ENCODE data around the gene CCN2.

CCN2 gene

GRCh38 chr6:131963063-131963462, 11.9 kb upstream of the CCN2 start:
- no peak for DNase-seq

- DNase-seq: no peak
Observed at GRCh38 chr6:131960371-131961133, 9.4 kb upstream of the CCN2 start.

GRCh38 chr6:131958542-131959470, 7.6 kb upstream of the CCN2 start:
- no peak for DNase-seq

GRCh38 chr6:131958095-131958494, 6.9 kb upstream of the CCN2 start:
- no peak for DNase-seq

GRCh38 chr6:131955876-131956275, 4.7 kb upstream of the CCN2 start:
- no peak for DNase-seq

- no peak for DNase-seq
Observed at GRCh38 chr6:131955192-131955591, 4.0 kb upstream of the CCN2 start.

GRCh38 chr6:131954775-131955107, 3.6 kb upstream of the CCN2 start:
- no peak for DNase-seq

GRCh38 chr6:131954059-131954774, 3.0 kb upstream of the CCN2 start:
- no peak for DNase-seq

- no peak for DNase-seq
Observed at GRCh38 chr6:131952886-131953509, 1.8 kb upstream of the CCN2 start.

- DNase-seq: no peak
Observed at GRCh38 chr6:131951576-131952230, 531 bp upstream of the CCN2 start.

- DNase-seq: no peak
Observed at GRCh38 chr6:131949909-131950766, 1.0 kb downstream of the CCN2 start.

GRCh38 chr6:131949620-131949908, 1.6 kb downstream of the CCN2 start:
- no peak for DNase-seq

GRCh38 chr6:131948692-131949619, 2.2 kb downstream of the CCN2 start:
- no peak for DNase-seq

GRCh38 chr6:131947986-131948661, 3.0 kb downstream of the CCN2 start:
- no peak for DNase-seq

- no peak for DNase-seq
Observed at GRCh38 chr6:131946992-131947955, 3.9 kb downstream of the CCN2 start.

GRCh38 chr6:131946404-131946991, 4.7 kb downstream of the CCN2 start:
- DNase-seq: no peak

- DNase-seq: no peak
Observed at GRCh38 chr6:131945971-131946370, 5.2 kb downstream of the CCN2 start.

Data from T-helper 9 cell (primary cell).